Measurements from ENCODE around the gene CDH13.

DNA sequence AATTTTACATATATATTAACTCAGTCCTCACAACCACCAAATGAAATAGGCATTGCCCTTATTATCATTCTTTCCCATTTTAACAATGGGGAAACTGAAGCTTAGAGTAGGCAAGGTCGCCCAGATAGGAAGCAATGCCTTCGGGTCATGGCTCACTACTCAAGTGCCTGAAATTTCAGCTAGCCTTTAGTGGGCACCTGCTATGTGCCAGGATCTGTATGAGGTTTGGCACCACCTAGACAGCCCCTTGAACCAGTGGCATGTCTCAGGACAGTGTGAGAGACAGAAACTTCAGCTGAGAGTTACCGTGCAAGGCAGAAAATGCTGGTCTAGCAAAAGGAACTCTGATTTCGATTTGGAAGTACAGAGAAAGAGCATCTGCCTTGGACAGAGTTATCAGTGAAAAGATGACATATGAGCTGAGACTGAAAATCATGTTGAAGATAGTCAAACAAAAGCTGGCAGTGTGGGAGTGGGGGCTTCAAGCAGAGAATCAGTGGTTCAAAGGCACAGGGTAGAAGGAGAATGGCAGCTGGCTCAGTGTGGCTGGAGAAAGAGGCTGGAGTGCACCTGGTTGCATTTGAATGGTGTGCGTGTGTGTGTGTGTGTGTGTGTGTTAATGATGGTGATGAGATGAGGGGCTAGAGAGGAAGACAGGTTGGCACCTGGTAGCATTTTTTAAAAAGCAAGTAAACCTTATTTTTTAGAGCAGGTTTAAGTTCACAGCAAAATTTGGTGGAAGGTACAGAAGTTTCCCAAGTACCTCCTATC lies 29.1 kb downstream of the CDH13 start:
- TF ChIP-seq, protein P1, sequence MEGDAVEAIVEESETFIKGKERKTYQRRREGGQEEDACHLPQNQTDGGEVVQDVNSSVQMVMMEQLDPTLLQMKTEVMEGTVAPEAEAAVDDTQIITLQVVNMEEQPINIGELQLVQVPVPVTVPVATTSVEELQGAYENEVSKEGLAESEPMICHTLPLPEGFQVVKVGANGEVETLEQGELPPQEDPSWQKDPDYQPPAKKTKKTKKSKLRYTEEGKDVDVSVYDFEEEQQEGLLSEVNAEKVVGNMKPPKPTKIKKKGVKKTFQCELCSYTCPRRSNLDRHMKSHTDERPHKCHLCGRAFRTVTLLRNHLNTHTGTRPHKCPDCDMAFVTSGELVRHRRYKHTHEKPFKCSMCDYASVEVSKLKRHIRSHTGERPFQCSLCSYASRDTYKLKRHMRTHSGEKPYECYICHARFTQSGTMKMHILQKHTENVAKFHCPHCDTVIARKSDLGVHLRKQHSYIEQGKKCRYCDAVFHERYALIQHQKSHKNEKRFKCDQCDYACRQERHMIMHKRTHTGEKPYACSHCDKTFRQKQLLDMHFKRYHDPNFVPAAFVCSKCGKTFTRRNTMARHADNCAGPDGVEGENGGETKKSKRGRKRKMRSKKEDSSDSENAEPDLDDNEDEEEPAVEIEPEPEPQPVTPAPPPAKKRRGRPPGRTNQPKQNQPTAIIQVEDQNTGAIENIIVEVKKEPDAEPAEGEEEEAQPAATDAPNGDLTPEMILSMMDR (IDR thresholded peaks at IDR 0.05; ENCODE audit: poor library complexity), result no peak
- no peak for TF ChIP-seq EZH2phosphoT487 (IDR thresholded peaks at IDR 0.05; ENCODE audit: low read depth, severe bottlenecking, unreplicated experiment)
- TF ChIP-seq EZH2 (IDR thresholded peaks at IDR 0.05; ENCODE audit: borderline replicate concordance), result no peak

Data from hepatocyte (in vitro differentiated cells).